ENCODE measurements around the gene GHRHR. TPM values are rescaled to one million over a fixed set of nuclear protein-coding genes. Genes with fewer than 3 reads are reported as not detected.

The GHRHR gene
- total RNA-seq, 2 donors from 2014 or later: not detected

DNA sequence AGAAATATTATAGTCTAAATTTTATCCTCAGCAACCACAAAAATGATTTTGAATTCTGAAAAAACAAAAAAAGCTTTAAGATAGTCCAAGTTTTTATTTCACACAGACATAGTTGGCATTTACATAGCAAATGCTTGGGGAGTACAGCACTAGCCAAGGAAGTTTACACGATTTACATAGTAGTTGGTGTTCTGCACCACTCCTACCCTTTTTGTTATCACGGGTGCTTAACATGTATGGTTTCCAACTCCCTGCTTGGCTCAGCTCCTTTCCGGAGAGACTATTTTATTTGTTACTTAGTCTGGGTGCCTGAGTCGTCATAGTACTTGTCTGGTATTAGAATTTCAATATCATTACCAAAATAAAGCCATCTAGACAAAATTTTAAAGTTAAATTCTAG, 8.8 kb upstream of the GHRHR start:
- no peak overlapping the region for H3K4me3 Mint-ChIP-seq
- peaks cover 29% of the 10 kb centered on the region for H3K27me3 Mint-ChIP-seq (ENCODE audit: low read depth)
- H3K36me3 Mint-ChIP-seq (ENCODE audit: insufficient read depth in 2 of 2): peaks cover 0 to 1% of the 10 kb centered on the region in 2 donors
- peaks cover 5 to 8% of the 10 kb centered on the region in 2 donors for H3K9me3 Mint-ChIP-seq
- no peak overlapping the region for H3K27ac Mint-ChIP-seq
- no peaks in the 10 kb centered on the region for H3K4me1 Mint-ChIP-seq (ENCODE audit: low read depth)
- DNase-seq (no peak), ATAC-seq (replicated peaks in 1 of 2) (no peak)

DNA sequence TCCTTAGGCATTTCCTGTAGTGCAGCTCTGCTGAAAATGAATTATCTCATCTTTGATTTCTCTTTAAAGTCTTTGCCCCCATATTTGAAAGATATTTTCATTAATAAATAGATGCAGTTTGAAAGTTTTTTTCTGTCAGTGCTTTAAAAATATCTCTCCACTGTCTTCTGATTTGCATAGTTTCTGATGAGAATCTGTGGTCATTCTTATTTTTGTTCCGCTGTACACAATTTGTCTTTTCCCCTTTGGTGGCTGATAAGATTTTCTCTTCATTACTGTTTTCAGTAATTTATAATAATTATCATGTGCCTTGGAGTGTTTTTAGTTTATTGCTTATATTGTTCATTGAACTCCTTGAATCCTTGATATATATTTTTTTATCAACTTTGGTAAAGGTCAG, 7.0 kb upstream of the GHRHR start:
- no peaks in the 10 kb centered on the region for H3K4me1 Mint-ChIP-seq (ENCODE audit: low read depth)
- DNase-seq: no peak
- no peak for ATAC-seq (replicated peaks in 1 of 2)
- peaks cover 0 to 1% of the 10 kb centered on the region in 2 donors for H3K36me3 Mint-ChIP-seq (ENCODE audit: insufficient read depth in 2 of 2)
- H3K9me3 Mint-ChIP-seq: peaks cover 2 to 7% of the 10 kb centered on the region in 2 donors
- no peak overlapping the region for H3K27ac Mint-ChIP-seq
- no peak overlapping the region for H3K4me3 Mint-ChIP-seq
- peaks cover 29% of the 10 kb centered on the region for H3K27me3 Mint-ChIP-seq (ENCODE audit: low read depth)

- H3K4me3 Mint-ChIP-seq: no peak overlapping the region
- no peak for ATAC-seq (replicated peaks in 1 of 2)
- H3K9me3 Mint-ChIP-seq: peaks cover 0 to 2% of the 10 kb centered on the region in 2 donors
- no peak for DNase-seq
- no peaks in the 10 kb centered on the region for H3K36me3 Mint-ChIP-seq (ENCODE audit: insufficient read depth in 2 of 2)
- no peak overlapping the region for H3K27ac Mint-ChIP-seq
- H3K4me1 Mint-ChIP-seq (ENCODE audit: low read depth): no peaks in the 10 kb centered on the region
- H3K27me3 Mint-ChIP-seq (ENCODE audit: low read depth): peaks cover 16% of the 10 kb centered on the region
Measured at GRCh38 chr7:30965372-30965771, 1.6 kb downstream of the GHRHR start.

GRCh38 chr7:30965883-30966282, 2.1 kb downstream of the GHRHR start:
- no peak for DNase-seq

GRCh38 chr7:30968294-30968693, 4.5 kb downstream of the GHRHR start:
- Mint-ChIP-seq H3K4me1 (ENCODE audit: low read depth) (no peaks in the 10 kb centered on the region), H3K36me3 (ENCODE audit: insufficient read depth in 2 of 2) (no peaks in the 10 kb centered on the region), H3K4me3 (no peak overlapping the region), H3K27ac (no peak overlapping the region), H3K27me3 (ENCODE audit: low read depth) (peaks cover 34% of the 10 kb centered on the region), H3K9me3 (no peaks in the 10 kb centered on the region)
- no peak for DNase-seq
- no peak for ATAC-seq (replicated peaks in 1 of 2)

More at GRCh38 chr7:30965883-30966282, 2.1 kb downstream of the GHRHR start:
- no peak overlapping the region for H3K4me3 Mint-ChIP-seq
- H3K36me3 Mint-ChIP-seq (ENCODE audit: insufficient read depth in 2 of 2): no peaks in the 10 kb centered on the region
- no peak for ATAC-seq (replicated peaks in 1 of 2)
- H3K27me3 Mint-ChIP-seq (ENCODE audit: low read depth): peaks cover 17% of the 10 kb centered on the region
- peaks cover 0 to 2% of the 10 kb centered on the region in 2 donors for H3K9me3 Mint-ChIP-seq
- H3K27ac Mint-ChIP-seq: no peak overlapping the region
- no peaks in the 10 kb centered on the region for H3K4me1 Mint-ChIP-seq (ENCODE audit: low read depth)

DNA sequence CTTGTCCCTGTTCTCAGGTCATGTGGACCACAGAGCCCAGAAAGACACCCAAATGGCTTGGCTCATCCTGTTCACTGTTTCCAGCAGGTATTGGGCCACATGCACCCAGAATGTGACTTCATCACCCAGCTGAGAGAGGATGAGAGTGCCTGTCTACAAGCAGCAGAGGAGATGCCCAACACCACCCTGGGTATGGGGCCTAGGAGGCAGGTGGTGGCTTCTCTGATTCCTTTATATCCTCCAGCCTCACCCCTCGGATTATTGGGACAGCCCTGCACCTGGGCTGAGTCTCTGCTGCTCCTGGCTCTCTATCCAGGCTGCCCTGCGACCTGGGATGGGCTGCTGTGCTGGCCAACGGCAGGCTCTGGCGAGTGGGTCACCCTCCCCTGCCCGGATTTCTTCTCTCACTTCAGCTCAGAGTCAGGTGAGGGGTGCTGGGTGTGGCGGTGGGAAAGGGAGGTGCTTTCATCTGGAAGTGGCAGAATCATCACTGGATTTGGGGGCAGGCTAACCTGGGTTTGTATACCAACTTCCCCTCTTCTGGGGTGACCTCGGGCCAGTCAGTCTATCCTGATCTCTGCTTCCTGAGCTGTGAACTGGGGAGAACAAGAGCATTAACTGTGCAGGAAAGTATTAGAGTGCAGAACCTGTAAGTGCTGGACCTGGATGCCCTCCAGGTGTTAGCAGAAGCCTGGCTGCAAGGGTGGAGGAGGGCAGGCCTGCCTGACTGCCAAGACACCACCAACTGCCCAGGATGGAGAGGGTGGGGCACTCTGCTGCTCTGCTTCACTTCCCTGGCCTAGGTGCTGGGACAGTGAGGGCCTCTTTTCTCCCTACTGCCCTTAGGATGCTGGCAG, 5.2 kb downstream of the GHRHR start:
- DNase-seq (no peak), ATAC-seq (replicated peaks in 1 of 2) (no peak)
- Mint-ChIP-seq H3K9me3 (no peaks in the 10 kb centered on the region), H3K4me1 (ENCODE audit: low read depth) (no peaks in the 10 kb centered on the region), H3K36me3 (ENCODE audit: insufficient read depth in 2 of 2) (no peaks in the 10 kb centered on the region), H3K27ac (no peak overlapping the region), H3K4me3 (no peak overlapping the region), H3K27me3 (ENCODE audit: low read depth) (peaks cover 29% of the 10 kb centered on the region)

DNA sequence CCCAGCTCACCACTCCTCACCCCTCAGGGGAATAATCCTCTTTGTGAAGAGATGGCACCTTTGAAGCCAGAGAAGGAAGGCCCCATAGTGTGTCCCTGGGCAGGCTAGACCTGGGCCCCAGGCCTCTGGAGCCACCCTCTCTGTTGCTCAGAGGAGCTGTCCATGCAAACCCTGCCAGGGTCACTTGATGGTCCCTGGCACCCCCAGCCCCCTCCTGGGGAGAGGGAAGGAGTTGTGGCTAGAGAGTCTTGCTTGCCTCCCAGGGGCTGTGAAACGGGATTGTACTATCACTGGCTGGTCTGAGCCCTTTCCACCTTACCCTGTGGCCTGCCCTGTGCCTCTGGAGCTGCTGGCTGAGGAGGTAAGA, 5.8 kb downstream of the GHRHR start:
- peaks cover 5% of the 10 kb centered on the region for H3K4me1 Mint-ChIP-seq (ENCODE audit: low read depth)
- no peak overlapping the region for H3K27ac Mint-ChIP-seq
- H3K9me3 Mint-ChIP-seq: no peaks in the 10 kb centered on the region
- DNase-seq (no peak), ATAC-seq (replicated peaks in 1 of 2) (no peak)
- H3K4me3 Mint-ChIP-seq: no peak overlapping the region
- peaks cover 29% of the 10 kb centered on the region for H3K27me3 Mint-ChIP-seq (ENCODE audit: low read depth)
- no peaks in the 10 kb centered on the region for H3K36me3 Mint-ChIP-seq (ENCODE audit: insufficient read depth in 2 of 2)

DNA sequence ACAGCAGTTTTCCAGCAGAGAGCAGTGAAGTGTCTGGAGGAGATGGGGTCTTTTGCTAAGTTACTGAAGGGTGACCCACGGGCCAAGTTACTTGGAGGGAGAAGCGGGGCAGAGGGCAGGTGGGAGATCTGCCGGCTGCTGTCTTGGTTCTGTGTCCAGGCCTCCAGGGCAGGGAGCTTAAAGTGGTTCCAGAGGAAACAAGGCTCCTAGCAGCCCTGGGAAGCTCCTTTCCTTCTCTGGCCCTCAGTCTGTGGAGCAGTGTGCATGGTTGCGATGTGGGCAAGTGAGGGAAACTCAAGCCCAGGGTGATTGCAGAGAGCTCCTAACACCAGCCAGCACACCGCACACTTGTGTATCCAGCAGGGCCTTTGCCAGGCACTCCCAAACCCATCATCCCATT, 6.3 kb downstream of the GHRHR start:
- ATAC-seq (replicated peaks in 1 of 2) (no peak), DNase-seq (no peak)
- H3K36me3 Mint-ChIP-seq (ENCODE audit: insufficient read depth in 2 of 2): no peaks in the 10 kb centered on the region
- peaks cover 29% of the 10 kb centered on the region for H3K27me3 Mint-ChIP-seq (ENCODE audit: low read depth)
- H3K4me3 Mint-ChIP-seq: no peak overlapping the region
- no peak overlapping the region for H3K27ac Mint-ChIP-seq
- peaks cover 9% of the 10 kb centered on the region for H3K4me1 Mint-ChIP-seq (ENCODE audit: low read depth)
- no peaks in the 10 kb centered on the region for H3K9me3 Mint-ChIP-seq

- H3K36me3 Mint-ChIP-seq (ENCODE audit: insufficient read depth in 2 of 2): no peaks in the 10 kb centered on the region
- H3K4me3 Mint-ChIP-seq: no peak overlapping the region
- ATAC-seq (replicated peaks in 1 of 2) (no peak), DNase-seq (no peak)
- no peak overlapping the region for H3K27ac Mint-ChIP-seq
- peaks cover 9% of the 10 kb centered on the region for H3K4me1 Mint-ChIP-seq (ENCODE audit: low read depth)
- H3K9me3 Mint-ChIP-seq: no peaks in the 10 kb centered on the region
- H3K27me3 Mint-ChIP-seq (ENCODE audit: low read depth): peaks cover 29% of the 10 kb centered on the region
Measured at GRCh38 chr7:30970594-30971094, 6.9 kb downstream of the GHRHR start.

- ATAC-seq (replicated peaks in 1 of 2) (no peak), DNase-seq (no peak)
- no peak overlapping the region for H3K27ac Mint-ChIP-seq
- H3K9me3 Mint-ChIP-seq: no peaks in the 10 kb centered on the region
- peaks cover 29% of the 10 kb centered on the region for H3K27me3 Mint-ChIP-seq (ENCODE audit: low read depth)
- no peaks in the 10 kb centered on the region for H3K36me3 Mint-ChIP-seq (ENCODE audit: insufficient read depth in 2 of 2)
- H3K4me1 Mint-ChIP-seq (ENCODE audit: low read depth): peaks cover 9% of the 10 kb centered on the region
- H3K4me3 Mint-ChIP-seq: no peak overlapping the region
Measured at GRCh38 chr7:30971440-30971839, 7.7 kb downstream of the GHRHR start.

DNA sequence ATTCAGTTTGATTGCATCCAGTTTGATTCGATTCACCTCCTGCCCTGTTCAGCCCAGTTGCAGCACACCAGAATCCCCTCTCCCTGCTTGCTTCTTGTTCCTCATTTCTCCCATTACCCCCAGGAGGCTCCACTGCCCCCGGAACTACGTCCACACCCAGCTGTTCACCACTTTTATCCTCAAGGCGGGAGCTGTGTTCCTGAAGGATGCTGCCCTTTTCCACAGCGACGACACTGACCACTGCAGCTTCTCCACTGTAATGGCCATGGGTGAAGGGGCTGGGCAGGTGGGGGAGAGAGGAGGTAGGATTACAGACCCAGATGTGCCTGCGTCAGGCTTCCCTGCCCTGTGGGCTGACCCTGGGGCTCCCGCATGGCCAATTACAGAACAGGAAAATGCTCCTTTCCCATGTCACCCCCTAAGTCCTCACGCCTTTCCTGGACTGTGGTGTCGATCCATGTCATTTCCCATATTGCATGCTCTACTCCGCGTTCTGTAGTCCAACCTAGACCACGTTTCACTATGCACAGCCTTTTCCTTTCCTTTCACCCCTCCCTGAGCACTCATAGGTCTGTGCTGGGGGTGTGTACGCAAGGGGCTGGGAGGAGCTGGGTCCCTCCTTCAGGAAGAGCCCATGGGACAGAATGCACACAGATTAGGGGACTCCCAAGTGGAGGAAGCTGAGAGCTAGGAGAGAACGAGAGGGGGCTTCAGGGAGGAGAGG, 8.2 kb downstream of the GHRHR start:
- H3K27ac Mint-ChIP-seq: no peak overlapping the region
- no peak overlapping the region for H3K4me3 Mint-ChIP-seq
- H3K27me3 Mint-ChIP-seq (ENCODE audit: low read depth): peaks cover 29% of the 10 kb centered on the region
- H3K36me3 Mint-ChIP-seq (ENCODE audit: insufficient read depth in 2 of 2): no peaks in the 10 kb centered on the region
- no peaks in the 10 kb centered on the region for H3K9me3 Mint-ChIP-seq
- peaks cover 9% of the 10 kb centered on the region for H3K4me1 Mint-ChIP-seq (ENCODE audit: low read depth)
- ATAC-seq (replicated peaks in 1 of 2) (no peak), DNase-seq (no peak)

DNA sequence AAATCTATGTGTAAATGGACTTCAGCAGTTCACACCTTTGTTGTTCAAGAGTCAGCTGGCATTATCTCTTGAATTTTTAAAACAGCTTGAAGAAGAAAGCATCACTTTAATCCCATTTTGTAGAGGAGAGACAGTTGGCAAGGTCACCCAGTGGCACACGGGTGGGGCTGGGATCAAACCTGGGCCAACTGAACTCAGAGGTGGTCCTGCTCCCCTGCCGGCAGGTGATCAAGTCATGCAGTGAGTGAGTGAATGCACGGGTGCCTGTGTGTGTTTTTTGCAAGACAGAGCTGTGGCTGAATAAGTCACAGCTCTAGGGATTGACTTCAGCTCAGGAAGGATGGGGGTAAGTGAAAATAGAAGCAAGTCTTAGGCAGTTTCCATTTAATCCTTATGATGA, 9.5 kb downstream of the GHRHR start:
- no peak overlapping the region for H3K4me3 Mint-ChIP-seq
- no peak for DNase-seq
- peaks cover 21% of the 10 kb centered on the region for H3K27me3 Mint-ChIP-seq (ENCODE audit: low read depth)
- no peaks in the 10 kb centered on the region for H3K9me3 Mint-ChIP-seq
- no peaks in the 10 kb centered on the region for H3K36me3 Mint-ChIP-seq (ENCODE audit: insufficient read depth in 2 of 2)
- peaks cover 9% of the 10 kb centered on the region for H3K4me1 Mint-ChIP-seq (ENCODE audit: low read depth)
- ATAC-seq (replicated peaks in 1 of 2): no peak
- no peak overlapping the region for H3K27ac Mint-ChIP-seq

- H3K4me1 Mint-ChIP-seq (ENCODE audit: low read depth): peaks cover 9% of the 10 kb centered on the region
- no peaks in the 10 kb centered on the region for H3K9me3 Mint-ChIP-seq
- no peak for ATAC-seq (replicated peaks in 1 of 2)
- no peaks in the 10 kb centered on the region for H3K36me3 Mint-ChIP-seq (ENCODE audit: insufficient read depth in 2 of 2)
- no peak overlapping the region for H3K4me3 Mint-ChIP-seq
- peaks cover 21% of the 10 kb centered on the region for H3K27me3 Mint-ChIP-seq (ENCODE audit: low read depth)
- DNase-seq: no peak
- no peak overlapping the region for H3K27ac Mint-ChIP-seq
Measured at GRCh38 chr7:30973791-30974604, 10.2 kb downstream of the GHRHR start.
